SK-N-SH treated with all-trans-retinoic acid at 6 μM for 48 hours (cell line): ENCODE results near the gene SGSM1.

Experiments used
- ATAC-seq: fragments of 200-7000 bp; cut with Tn5 transposase; 3 replicates; pipeline ENCODE4 v1.9.1; 2020; ENCODE audit warnings: mild to moderate bottlenecking, moderate library complexity
- BACH2 ChIP-seq: fragments of 250-450 bp; sonication (Bioruptor Pico); IDR thresholded peaks from 2 replicates; pipeline ENCODE4 v1.9.0; 2021; ENCODE audit warnings: mild to moderate bottlenecking, borderline replicate concordance
- CSDC2 ChIP-seq: fragments of 250-450 bp; sonication (Bioruptor Pico); IDR thresholded peaks from 2 replicates; pipeline ENCODE4 v1.5.0; 2020; ENCODE audit warnings: mild to moderate bottlenecking, moderate library complexity
- ESRRG ChIP-seq: fragments of 250-450 bp; sonication (Bioruptor Pico); IDR thresholded peaks from 2 replicates; pipeline ENCODE4 v1.6.1; 2021; ENCODE audit warnings: mild to moderate bottlenecking
- ISL1 ChIP-seq: fragments of 250-450 bp; sonication (Bioruptor Pico); IDR thresholded peaks from 2 replicates; pipeline ENCODE4 v2.1.2; 2022; ENCODE audit warnings: mild to moderate bottlenecking, moderate library complexity
- OSR1 ChIP-seq: fragments of 250-450 bp; sonication (Bioruptor Pico); IDR thresholded peaks from 2 replicates; pipeline ENCODE4 v1.8.0; 2022; ENCODE audit warnings: moderate library complexity, mild to moderate bottlenecking, inconsistent platforms
- PPARA ChIP-seq: fragments of 250-450 bp; sonication (Bioruptor Pico); IDR thresholded peaks from 2 replicates; pipeline ENCODE4 v1.5.0; 2020; ENCODE audit warnings: mild to moderate bottlenecking, borderline replicate concordance
- RARB ChIP-seq: fragments of 250-450 bp; sonication (Bioruptor Pico); IDR thresholded peaks from 2 replicates; pipeline ENCODE4 v1.8.0; 2021; ENCODE audit warnings: mild to moderate bottlenecking, moderate library complexity
- SNAI2 ChIP-seq: fragments of 250-450 bp; sonication (Bioruptor Pico); IDR thresholded peaks from 2 replicates; pipeline ENCODE4 v1.5.0; 2020; ENCODE audit warnings: mild to moderate bottlenecking, moderate library complexity
- TOX ChIP-seq: fragments of 250-450 bp; sonication (Bioruptor Pico); IDR thresholded peaks from 2 replicates; pipeline ENCODE4 v1.8.0; 2021; ENCODE audit warnings: mild to moderate bottlenecking, moderate library complexity, borderline replicate concordance
- ZC3H10 ChIP-seq: fragments of 250-450 bp; sonication (Bioruptor Pico); IDR thresholded peaks from 2 replicates; pipeline ENCODE4 v1.5.1; 2021; ENCODE audit warnings: mild to moderate bottlenecking, moderate library complexity
- ZFP3 ChIP-seq: fragments of 250-450 bp; sonication (Bioruptor Pico); IDR thresholded peaks from 2 replicates; pipeline ENCODE4 v1.5.0; 2020; ENCODE audit warnings: mild to moderate bottlenecking, moderate library complexity
- ZFP30 ChIP-seq: fragments of 450-650 bp; formaldehyde crosslinking; IDR thresholded peaks from 2 replicates; pipeline ENCODE4 v1.5.0; 2022; ENCODE audit warnings: mild to moderate bottlenecking, moderate library complexity
- ZNF8 ChIP-seq: fragments of 450-650 bp; formaldehyde crosslinking; IDR thresholded peaks from 2 replicates; pipeline ENCODE4 v1.5.0; 2020; ENCODE audit warnings: mild to moderate bottlenecking, moderate library complexity
- TF ChIP-seq, protein P1 (sequence below): fragments of 250-450 bp; sonication (Bioruptor Pico); IDR thresholded peaks from 2 replicates; pipeline ENCODE4 v1.8.0; 2020; ENCODE audit warnings: mild to moderate bottlenecking, moderate library complexity, borderline replicate concordance
- TF ChIP-seq, protein P2 (sequence below): fragments of 250-450 bp; sonication (Bioruptor Pico); IDR thresholded peaks from 2 replicates; pipeline ENCODE4 v1.5.1; 2021; ENCODE audit warnings: mild to moderate bottlenecking, moderate library complexity
- TF ChIP-seq, protein P3 (sequence below): fragments of 250-450 bp; sonication (Bioruptor Pico); IDR thresholded peaks from 2 replicates; pipeline ENCODE4 v1.5.1; 2020; ENCODE audit warnings: low read depth, mild to moderate bottlenecking, moderate library complexity
- TF ChIP-seq, protein P4 (sequence below): fragments of 250-450 bp; sonication (Bioruptor Pico); IDR thresholded peaks from 2 replicates; pipeline ENCODE4 v1.5.0; 2020; ENCODE audit warnings: mild to moderate bottlenecking, moderate library complexity
- TF ChIP-seq, protein P5 (sequence below): fragments of 250-450 bp; sonication (Bioruptor Pico); IDR thresholded peaks from 2 replicates; pipeline ENCODE4 v1.8.0; 2021; ENCODE audit warnings: low read depth, mild to moderate bottlenecking, moderate library complexity, borderline replicate concordance

Gene SGSM1

DNA sequence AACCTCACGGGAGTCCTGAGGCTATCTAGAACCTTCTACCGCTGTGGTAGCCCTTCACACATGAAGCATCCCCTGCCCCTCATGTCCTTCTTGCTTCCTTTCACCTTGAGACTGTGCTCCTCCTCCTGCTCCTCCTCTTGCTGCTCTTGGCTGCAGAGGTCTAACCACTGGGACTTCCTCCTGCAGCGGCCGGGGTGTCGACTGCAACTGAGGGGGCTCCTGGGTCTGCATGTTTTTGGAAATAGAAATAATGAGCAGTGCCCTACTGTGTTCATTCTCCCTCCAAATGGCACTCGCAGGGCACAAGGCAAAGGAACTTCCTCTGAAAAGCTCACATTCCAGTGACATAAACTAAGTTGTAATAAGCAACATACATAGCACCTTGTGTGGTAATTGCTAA, 46.2 kb upstream of the SGSM1 start:
- ATAC-seq = no peak
- TF ChIP-seq ZNF8 (CRISPR knock-in tag) = no peak
- TF ChIP-seq, protein P1, sequence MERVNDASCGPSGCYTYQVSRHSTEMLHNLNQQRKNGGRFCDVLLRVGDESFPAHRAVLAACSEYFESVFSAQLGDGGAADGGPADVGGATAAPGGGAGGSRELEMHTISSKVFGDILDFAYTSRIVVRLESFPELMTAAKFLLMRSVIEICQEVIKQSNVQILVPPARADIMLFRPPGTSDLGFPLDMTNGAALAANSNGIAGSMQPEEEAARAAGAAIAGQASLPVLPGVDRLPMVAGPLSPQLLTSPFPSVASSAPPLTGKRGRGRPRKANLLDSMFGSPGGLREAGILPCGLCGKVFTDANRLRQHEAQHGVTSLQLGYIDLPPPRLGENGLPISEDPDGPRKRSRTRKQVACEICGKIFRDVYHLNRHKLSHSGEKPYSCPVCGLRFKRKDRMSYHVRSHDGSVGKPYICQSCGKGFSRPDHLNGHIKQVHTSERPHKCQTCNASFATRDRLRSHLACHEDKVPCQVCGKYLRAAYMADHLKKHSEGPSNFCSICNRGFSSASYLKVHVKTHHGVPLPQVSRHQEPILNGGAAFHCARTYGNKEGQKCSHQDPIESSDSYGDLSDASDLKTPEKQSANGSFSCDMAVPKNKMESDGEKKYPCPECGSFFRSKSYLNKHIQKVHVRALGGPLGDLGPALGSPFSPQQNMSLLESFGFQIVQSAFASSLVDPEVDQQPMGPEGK = no peak
- no peak for TF ChIP-seq PPARA
- TF ChIP-seq, protein P2, sequence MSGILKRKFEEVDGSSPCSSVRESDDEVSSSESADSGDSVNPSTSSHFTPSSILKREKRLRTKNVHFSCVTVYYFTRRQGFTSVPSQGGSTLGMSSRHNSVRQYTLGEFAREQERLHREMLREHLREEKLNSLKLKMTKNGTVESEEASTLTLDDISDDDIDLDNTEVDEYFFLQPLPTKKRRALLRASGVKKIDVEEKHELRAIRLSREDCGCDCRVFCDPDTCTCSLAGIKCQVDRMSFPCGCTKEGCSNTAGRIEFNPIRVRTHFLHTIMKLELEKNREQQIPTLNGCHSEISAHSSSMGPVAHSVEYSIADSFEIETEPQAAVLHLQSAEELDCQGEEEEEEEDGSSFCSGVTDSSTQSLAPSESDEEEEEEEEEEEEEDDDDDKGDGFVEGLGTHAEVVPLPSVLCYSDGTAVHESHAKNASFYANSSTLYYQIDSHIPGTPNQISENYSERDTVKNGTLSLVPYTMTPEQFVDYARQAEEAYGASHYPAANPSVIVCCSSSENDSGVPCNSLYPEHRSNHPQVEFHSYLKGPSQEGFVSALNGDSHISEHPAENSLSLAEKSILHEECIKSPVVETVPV (CRISPR knock-in tag) = no peak
- no peak for TF ChIP-seq ZFP30
- TF ChIP-seq ZC3H10 = no peak
- no peak for TF ChIP-seq ISL1 (CRISPR knock-in tag)
- TF ChIP-seq, protein P3, sequence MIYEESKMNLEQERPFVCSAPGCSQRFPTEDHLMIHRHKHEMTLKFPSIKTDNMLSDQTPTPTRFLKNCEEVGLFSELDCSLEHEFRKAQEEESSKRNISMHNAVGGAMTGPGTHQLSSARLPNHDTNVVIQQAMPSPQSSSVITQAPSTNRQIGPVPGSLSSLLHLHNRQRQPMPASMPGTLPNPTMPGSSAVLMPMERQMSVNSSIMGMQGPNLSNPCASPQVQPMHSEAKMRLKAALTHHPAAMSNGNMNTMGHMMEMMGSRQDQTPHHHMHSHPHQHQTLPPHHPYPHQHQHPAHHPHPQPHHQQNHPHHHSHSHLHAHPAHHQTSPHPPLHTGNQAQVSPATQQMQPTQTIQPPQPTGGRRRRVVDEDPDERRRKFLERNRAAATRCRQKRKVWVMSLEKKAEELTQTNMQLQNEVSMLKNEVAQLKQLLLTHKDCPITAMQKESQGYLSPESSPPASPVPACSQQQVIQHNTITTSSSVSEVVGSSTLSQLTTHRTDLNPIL (CRISPR knock-in tag) = no peak
- TF ChIP-seq TOX (CRISPR knock-in tag) = no peak
- TF ChIP-seq, all 23 proteins: peak for 0

DNA sequence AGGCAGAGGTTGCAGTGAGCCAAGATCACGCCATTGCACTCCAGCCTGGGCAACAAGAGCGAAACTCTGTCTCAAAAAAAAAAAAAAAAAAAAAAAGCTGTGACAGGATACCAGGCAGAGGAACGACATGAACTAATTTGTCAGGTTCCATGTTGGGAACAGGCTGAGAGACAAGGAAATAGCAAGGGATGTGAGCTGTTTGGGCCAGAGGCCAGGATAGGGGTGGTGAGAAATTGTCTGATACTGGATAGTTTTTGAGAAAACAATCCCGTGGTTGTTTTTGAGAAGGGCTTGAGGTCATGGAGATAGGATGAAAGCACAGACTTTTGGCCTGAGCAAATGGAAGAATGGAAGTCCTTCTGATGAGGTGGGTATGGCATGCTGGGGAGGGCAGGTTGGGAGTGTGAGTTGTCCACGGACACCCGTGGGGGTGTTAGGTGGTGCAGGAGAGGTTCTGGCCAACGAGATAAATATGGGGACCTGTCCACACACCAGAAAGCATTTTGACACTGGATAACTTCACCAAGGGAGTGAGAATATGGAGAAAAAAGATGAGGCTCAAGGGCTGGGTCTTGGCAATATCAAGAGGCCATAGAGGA, 45.2 kb upstream of the SGSM1 start:
- TF ChIP-seq, protein P4, sequence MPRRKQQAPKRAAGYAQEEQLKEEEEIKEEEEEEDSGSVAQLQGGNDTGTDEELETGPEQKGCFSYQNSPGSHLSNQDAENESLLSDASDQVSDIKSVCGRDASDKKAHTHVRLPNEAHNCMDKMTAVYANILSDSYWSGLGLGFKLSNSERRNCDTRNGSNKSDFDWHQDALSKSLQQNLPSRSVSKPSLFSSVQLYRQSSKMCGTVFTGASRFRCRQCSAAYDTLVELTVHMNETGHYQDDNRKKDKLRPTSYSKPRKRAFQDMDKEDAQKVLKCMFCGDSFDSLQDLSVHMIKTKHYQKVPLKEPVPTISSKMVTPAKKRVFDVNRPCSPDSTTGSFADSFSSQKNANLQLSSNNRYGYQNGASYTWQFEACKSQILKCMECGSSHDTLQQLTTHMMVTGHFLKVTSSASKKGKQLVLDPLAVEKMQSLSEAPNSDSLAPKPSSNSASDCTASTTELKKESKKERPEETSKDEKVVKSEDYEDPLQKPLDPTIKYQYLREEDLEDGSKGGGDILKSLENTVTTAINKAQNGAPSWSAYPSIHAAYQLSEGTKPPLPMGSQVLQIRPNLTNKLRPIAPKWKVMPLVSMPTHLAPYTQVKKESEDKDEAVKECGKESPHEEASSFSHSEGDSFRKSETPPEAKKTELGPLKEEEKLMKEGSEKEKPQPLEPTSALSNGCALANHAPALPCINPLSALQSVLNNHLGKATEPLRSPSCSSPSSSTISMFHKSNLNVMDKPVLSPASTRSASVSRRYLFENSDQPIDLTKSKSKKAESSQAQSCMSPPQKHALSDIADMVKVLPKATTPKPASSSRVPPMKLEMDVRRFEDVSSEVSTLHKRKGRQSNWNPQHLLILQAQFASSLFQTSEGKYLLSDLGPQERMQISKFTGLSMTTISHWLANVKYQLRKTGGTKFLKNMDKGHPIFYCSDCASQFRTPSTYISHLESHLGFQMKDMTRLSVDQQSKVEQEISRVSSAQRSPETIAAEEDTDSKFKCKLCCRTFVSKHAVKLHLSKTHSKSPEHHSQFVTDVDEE = no peak
- no peak for TF ChIP-seq CSDC2 (CRISPR knock-in tag)
- no peak for TF ChIP-seq OSR1 (CRISPR knock-in tag)
- TF ChIP-seq, protein P5, sequence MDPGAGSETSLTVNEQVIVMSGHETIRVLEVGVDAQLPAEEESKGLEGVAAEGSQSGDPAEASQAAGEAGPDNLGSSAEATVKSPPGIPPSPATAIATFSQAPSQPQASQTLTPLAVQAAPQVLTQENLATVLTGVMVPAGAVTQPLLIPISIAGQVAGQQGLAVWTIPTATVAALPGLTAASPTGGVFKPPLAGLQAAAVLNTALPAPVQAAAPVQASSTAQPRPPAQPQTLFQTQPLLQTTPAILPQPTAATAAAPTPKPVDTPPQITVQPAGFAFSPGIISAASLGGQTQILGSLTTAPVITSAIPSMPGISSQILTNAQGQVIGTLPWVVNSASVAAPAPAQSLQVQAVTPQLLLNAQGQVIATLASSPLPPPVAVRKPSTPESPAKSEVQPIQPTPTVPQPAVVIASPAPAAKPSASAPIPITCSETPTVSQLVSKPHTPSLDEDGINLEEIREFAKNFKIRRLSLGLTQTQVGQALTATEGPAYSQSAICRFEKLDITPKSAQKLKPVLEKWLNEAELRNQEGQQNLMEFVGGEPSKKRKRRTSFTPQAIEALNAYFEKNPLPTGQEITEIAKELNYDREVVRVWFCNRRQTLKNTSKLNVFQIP (CRISPR knock-in tag) = no peak
- TF ChIP-seq TOX (CRISPR knock-in tag) = no peak
- TF ChIP-seq ZFP30 = no peak
- TF ChIP-seq, protein P1 = no peak
- no peak for TF ChIP-seq SNAI2 (CRISPR knock-in tag)
- no peak for ATAC-seq

DNA sequence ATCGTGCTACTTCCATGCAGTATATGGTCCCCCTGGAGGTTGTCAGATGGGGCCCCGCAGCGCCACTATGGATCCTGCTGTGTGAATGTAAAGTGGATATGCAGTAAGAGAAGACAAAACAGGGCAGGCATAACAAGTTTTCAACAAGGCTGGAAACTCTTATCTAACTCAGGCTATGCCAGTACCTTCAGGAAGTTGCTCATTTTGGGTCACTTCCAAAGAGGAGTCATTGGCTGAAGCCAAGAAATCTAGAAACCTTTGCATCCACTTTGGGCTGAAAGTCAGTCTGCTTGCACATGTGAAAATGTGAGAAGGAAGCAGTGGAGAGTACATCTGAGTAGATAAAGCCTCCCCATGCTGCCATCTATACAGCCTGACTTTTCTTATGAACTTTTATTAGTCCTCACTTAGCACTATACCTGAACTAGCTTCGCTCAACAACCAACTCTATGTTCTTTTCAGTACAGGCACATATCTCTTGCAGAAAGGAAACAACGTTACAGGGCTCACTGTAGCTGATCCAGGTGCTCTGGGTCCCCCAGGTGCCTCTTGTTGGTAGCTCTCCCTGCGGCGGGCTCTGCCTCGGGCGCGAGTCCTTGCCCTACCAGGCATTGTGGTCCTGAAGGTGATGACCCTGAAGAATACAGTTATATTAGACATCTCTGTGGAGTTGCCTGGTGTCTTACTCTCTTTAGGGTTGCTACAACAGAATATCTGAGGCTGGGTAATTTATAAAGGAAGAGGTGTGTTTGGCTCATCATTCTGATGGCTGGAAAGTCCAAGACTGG, 43.9 kb upstream of the SGSM1 start:
- no peak for TF ChIP-seq ZFP30
- TF ChIP-seq, protein P5 (CRISPR knock-in tag) = no peak
- TF ChIP-seq CSDC2 (CRISPR knock-in tag) = no peak
- no peak for TF ChIP-seq ESRRG (CRISPR knock-in tag)
- no peak for TF ChIP-seq BACH2 (CRISPR knock-in tag)
- no peak for TF ChIP-seq RARB (CRISPR knock-in tag)
- TF ChIP-seq, protein P2 (CRISPR knock-in tag) = no peak
- TF ChIP-seq PPARA = no peak
- no peak for TF ChIP-seq ZFP3 (CRISPR knock-in tag)
- ATAC-seq = no peak
